ENCODE measurements around the gene PGAM2. TPM values are rescaled to one million over a fixed set of nuclear protein-coding genes. Genes with fewer than 3 reads are reported as not detected.

The PGAM2 gene
- total RNA-seq, 4 donors from 2014 or later = 2.2 to 28.0 (median 9.1) TPM

- Histone ChIP-seq H3K36me3 (no peaks in the 10 kb centered on the region), H3K27ac (no peak overlapping the region), H3K27me3 (no peaks in the 10 kb centered on the region), H3K4me3 (replicated peaks in 1 of 3) (no peak overlapping the region), H3K9me3 (no peaks in the 10 kb centered on the region), H3K4me1 (no peaks in the 10 kb centered on the region)
- TF ChIP-seq POLR2A (IDR thresholded peaks at IDR 0.05) (no peak), CTCF (IDR thresholded peaks at IDR 0.05) (no peak)
- no peak for DNase-seq
- WGBS, 2 donors = 91 to 100% methylated on average over 3 of the region's 3 CpGs
- intact Hi-C loops (cut with DNase I) = no loop called here
Measured at GRCh38 chr7:44095781-44096180, 30.4 kb upstream of the PGAM2 start.

GRCh38 chr7:44094883-44095592 lies 29.7 kb upstream of the PGAM2 start:
- Histone ChIP-seq H3K4me1 (no peaks in the 10 kb centered on the region), H3K36me3 (no peaks in the 10 kb centered on the region), H3K4me3 (replicated peaks in 1 of 3) (no peak overlapping the region), H3K9me3 (no peaks in the 10 kb centered on the region), H3K27me3 (no peaks in the 10 kb centered on the region), H3K27ac (no peak overlapping the region)
- intact Hi-C loops (cut with DNase I) = no loop called here
- DNase-seq = no peak
- TF ChIP-seq CTCF (IDR thresholded peaks at IDR 0.05) = no peak
- no peak for TF ChIP-seq POLR2A (IDR thresholded peaks at IDR 0.05)
- 67 to 78% methylated on average over 2 of the region's 2 CpGs for WGBS, 2 donors

- Histone ChIP-seq H3K36me3 (no peaks in the 10 kb centered on the region), H3K4me1 (no peaks in the 10 kb centered on the region), H3K27me3 (no peaks in the 10 kb centered on the region), H3K9me3 (no peaks in the 10 kb centered on the region), H3K27ac (no peak overlapping the region), H3K4me3 (replicated peaks in 1 of 3) (no peak overlapping the region)
- 72 to 74% methylated on average over 2 of the region's 2 CpGs for WGBS, 2 donors
- DNase-seq = no peak
- intact Hi-C loops (cut with DNase I) = no loop called here
- no peak for TF ChIP-seq CTCF (IDR thresholded peaks at IDR 0.05)
- TF ChIP-seq POLR2A (IDR thresholded peaks at IDR 0.05) = no peak
Measured at GRCh38 chr7:44094365-44094764, 29.0 kb upstream of the PGAM2 start.

- H3K4me3 ChIP-seq (replicated peaks in 1 of 3) = no peak overlapping the region
- WGBS, 2 donors = 63 to 86% methylated on average over 6 of the region's 6 CpGs
- H3K36me3 ChIP-seq = no peaks in the 10 kb centered on the region
- peaks cover 0 to 2% of the 10 kb centered on the region in 2 donors for H3K4me1 ChIP-seq
- H3K27me3 ChIP-seq = no peaks in the 10 kb centered on the region
- TF ChIP-seq POLR2A (IDR thresholded peaks at IDR 0.05) = no peak
- no peak for TF ChIP-seq CTCF (IDR thresholded peaks at IDR 0.05)
- H3K27ac ChIP-seq = no peak overlapping the region
- no peak for DNase-seq
- H3K9me3 ChIP-seq = no peaks in the 10 kb centered on the region
- intact Hi-C loops (cut with DNase I) = no loop called here
Measured at GRCh38 chr7:44093102-44093641, 27.8 kb upstream of the PGAM2 start.

Measured in thyroid gland (tissue), 4 donors.